Subcutaneous preadipocyte (primary cell): ENCODE results near the gene CEBPE. TPM values are rescaled to one million over a fixed set of nuclear protein-coding genes. Genes with fewer than 3 reads are reported as not detected.

Experiments
- small RNA-seq: library from RNA; depleted of rRNA; stranded (forward); fragments of <200 nt; gene quantifications from one replicate; pipeline ENCODE3, GENCODE V24; 2012
- total RNA-seq: library from RNA; depleted of rRNA; stranded (reverse); fragments of >200 nt; gene quantifications from 2 replicates; pipeline ENCODE4 v1.2.3, GENCODE V29; 2012

CEBPE gene
- total RNA-seq: not detected in 2 replicates

DNA sequence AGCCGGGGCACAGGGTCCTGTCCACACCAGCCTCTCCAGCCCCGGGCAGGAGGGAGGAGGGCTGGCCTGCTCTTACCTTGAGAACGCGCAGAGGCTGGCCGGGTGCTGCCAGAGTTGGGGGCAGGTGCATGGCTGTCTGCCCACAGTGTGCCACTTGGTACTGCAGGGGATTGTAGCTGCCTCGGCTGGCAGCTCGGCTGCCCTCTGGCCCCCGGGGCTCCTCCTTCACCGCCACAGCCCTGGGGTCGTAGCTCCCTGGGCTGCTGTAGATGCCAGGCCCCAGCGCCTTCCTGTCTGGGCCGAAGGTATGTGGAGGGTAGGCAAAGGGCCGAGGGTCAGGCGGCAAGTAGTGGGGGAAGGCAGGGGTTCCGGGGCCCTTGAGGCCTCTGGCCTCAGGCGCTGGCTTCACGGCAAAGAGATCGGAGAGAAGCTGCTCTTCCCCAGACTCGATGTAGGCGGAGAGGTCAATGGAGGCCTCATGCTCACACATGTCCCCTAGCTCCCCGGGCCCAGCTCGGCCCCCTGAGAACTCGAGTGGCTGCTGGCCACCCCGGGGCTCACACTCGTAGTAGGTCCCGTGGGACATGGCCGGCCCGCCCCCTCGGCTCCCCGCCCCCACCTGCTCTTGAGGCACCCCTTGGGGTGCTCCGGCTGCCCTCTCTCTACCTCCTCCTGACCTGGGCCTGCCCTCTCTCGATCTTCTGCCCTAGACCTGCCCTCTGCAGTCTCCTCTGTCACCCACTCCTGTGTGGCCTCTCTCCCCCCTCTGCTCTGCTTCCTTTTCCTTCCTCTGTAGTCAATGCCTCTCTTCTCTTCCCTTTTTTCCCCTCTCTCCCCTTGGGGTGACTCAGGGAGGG, at the start of gene CEBPE:
TSS of gene CEBPE (minus strand) at position 750 of the 857 bp plus-strand sequence. CDS start at position 586, 164 bp downstream.

DNA sequence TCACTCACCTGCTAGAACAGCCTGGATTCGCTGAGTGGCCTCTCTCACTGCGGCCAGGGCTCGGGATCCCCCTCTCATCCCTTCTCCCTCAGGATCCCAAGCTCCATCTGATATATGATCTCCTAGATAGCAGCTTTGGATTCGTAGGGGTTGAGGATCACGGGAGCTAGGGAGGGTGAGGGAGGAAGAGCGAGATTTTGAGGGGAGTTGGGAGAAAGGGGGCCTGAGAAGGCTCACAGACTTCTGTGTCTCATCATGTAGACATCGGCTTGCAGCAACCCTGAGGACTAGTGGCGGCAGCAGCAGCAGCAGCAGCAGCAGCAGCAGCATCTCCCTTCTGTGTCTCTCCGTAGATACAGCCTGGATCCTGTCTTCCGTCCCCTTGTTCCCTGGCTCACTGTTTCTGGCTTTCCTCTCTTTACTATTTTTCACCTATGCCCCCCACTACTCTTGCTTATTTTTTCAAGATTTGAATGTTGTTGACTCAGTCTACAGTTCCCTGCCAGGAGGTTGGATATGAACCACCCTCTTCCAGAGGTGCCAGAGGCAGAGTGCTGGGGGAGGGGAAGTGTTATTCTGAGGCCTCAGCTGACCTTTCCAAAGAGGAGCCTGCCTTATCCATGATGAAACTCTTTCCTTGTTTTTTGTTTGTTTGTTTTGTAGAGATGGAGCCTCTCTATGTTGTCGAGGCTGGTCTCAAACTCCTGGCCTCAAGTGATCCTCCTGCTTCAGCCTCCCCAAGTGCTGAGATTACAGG, 14.3 kb downstream of the CEBPE start, which contains the start of gene CIROP:
TSS of gene CIROP (minus strand) at position 399 of the 757 bp plus-strand sequence. CDS start at position 330, 69 bp downstream.

GRCh38 chr14:23095196-23096108, 23.6 kb downstream of the CEBPE start, which contains the start of gene C14orf119:
TSS of gene C14orf119 (plus strand) at chr14:23095505. CDS start at chr14:23097659, 2,154 bp downstream.

GRCh38 chr14:23094666-23095195, 24.3 kb downstream of the CEBPE start, which contains the start of gene ACIN1:
TSS of gene ACIN1 (minus strand) at chr14:23095136. CDS start at chr14:23095112, 24 bp downstream.

Small RNAs within 50 kb of the gene (small RNA-seq; reads per million reads assigned to genes)
- not detected for gene RNU6-1138P

Other genes starting within 250 kb of the CEBPE start
- gene LRP10, start 247.5 kb downstream of the CEBPE start, total RNA-seq: 64.5 and 67.6 TPM in 2 replicates
- 0.37 TPM in 1 of 2 replicates, not detected in the other for gene REM2, start 236.0 kb downstream of the CEBPE start, total RNA-seq
- 34.9 and 50.0 TPM in 2 replicates for gene RBM23, start 200.1 kb downstream of the CEBPE start, total RNA-seq
- gene PRMT5, start 189.9 kb downstream of the CEBPE start, total RNA-seq: 76.8 and 106 TPM in 2 replicates
- 41.6 and 45.2 TPM in 2 replicates for gene HAUS4, start 162.2 kb downstream of the CEBPE start, total RNA-seq
- 3.3 and 12.7 TPM in 2 replicates for gene AJUBA, start 136.7 kb downstream of the CEBPE start, total RNA-seq
- 9.4 and 10.7 TPM in 2 replicates for gene C14orf93, start 109.1 kb downstream of the CEBPE start, total RNA-seq
- gene PSMB5, start 84.4 kb downstream of the CEBPE start, total RNA-seq: 137 and 164 TPM in 2 replicates
- gene PSMB11, start 77.0 kb downstream of the CEBPE start, total RNA-seq: not detected in 2 replicates
- gene CDH24, start 61.7 kb downstream of the CEBPE start, total RNA-seq: 2.2 and 3.3 TPM in 2 replicates
- 80.5 and 100 TPM in 2 replicates for gene ACIN1, start 24.1 kb downstream of the CEBPE start, total RNA-seq
- 46.9 and 51.8 TPM in 2 replicates for gene C14orf119, start 23.8 kb downstream of the CEBPE start, total RNA-seq
- gene CIROP, start 14.3 kb downstream of the CEBPE start, total RNA-seq: not detected in 2 replicates
- gene SLC7A8, start 64.4 kb upstream of the CEBPE start, total RNA-seq: 2.2 and 3.3 TPM in 2 replicates
- not detected in 2 replicates for gene RNF212B, start 118.7 kb upstream of the CEBPE start, total RNA-seq
- gene HOMEZ, start 166.9 kb upstream of the CEBPE start, total RNA-seq: 5.7 and 7.7 TPM in 2 replicates
- 3.7 and 4.3 TPM in 2 replicates for gene PPP1R3E, start 183.6 kb upstream of the CEBPE start, total RNA-seq
- 12.5 and 16.8 TPM in 2 replicates for gene BCL2L2, start 187.6 kb upstream of the CEBPE start, total RNA-seq
- gene PABPN1, start 202.2 kb upstream of the CEBPE start, total RNA-seq: 52.4 and 55.9 TPM in 2 replicates
- 5.3 and 9.9 TPM in 2 replicates for gene SLC22A17, start 233.6 kb upstream of the CEBPE start, total RNA-seq
- 0.59 and 1.1 TPM in 2 replicates for gene EFS, start 245.9 kb upstream of the CEBPE start, total RNA-seq